ENCODE results near the gene ZIM2. TPM values are rescaled to one million over a fixed set of nuclear protein-coding genes. Genes with fewer than 3 reads are reported as not detected.

The ZIM2 gene
- total RNA-seq, 1 donor from 2014 or later: not detected

Other genes starting within 250 kb of the ZIM2 start
- gene ZNF71, start 245.4 kb downstream of the ZIM2 start, total RNA-seq: 6.6 TPM
- not detected for gene SMIM17, start 197.6 kb downstream of the ZIM2 start, total RNA-seq
- gene ZNF835, start 169.0 kb downstream of the ZIM2 start, total RNA-seq: 6.3 TPM
- gene PEG3, start within 50 bp of the ZIM2 start, total RNA-seq: 7.5 TPM